ENCODE results near the gene PTCH2. TPM values are rescaled to one million over a fixed set of nuclear protein-coding genes. Genes with fewer than 3 reads are reported as not detected.
A peak's percentile ranks its signal among the peaks of the same experiment; 100 is the strongest.

The PTCH2 gene
- total and polyA plus RNA-seq, 10 donors, result 0.56 to 1.6 (median 1.2) TPM

- Histone ChIP-seq H3K27ac (peak overlapping the region in 1 of 8 donors; percentile 28), H3K4me1 (peaks cover 0 to 17% (median 9%) of the 10 kb centered on the region in 6 donors), H3K27me3 (replicated peaks in 1 of 7) (no peaks in the 10 kb centered on the region), H3K4me3 (no peak overlapping the region), H3K9me3 (no peaks in the 10 kb centered on the region), H3K36me3 (peaks cover 0 to 41% (median 2%) of the 10 kb centered on the region in 6 donors)
- WGBS, 5 donors, result 90 to 97% (median 92%) methylated on average over 5 of the region's 5 CpGs
- TF ChIP-seq POLR2A (IDR thresholded peaks at IDR 0.05), result no peak
- TF ChIP-seq POLR2AphosphoS5 (IDR thresholded peaks at IDR 0.05), result no peak
- no peak for TF ChIP-seq CTCF (IDR thresholded peaks at IDR 0.05 in 8 of 11, conservative IDR thresholded peaks at IDR 0.05 in 3 of 11)
- intact Hi-C loops (cut with DNase I; ENCODE audit: low total_unique reads), result no loop called here
- DNase-seq, result no peak
Observed at GRCh38 chr1:44862829-44863401, 19.9 kb upstream of the PTCH2 start.

- WGBS, 5 donors, result 59 to 73% (median 67%) methylated on average over 1 of the region's 1 CpG
- TF ChIP-seq CTCF (IDR thresholded peaks at IDR 0.05 in 8 of 11, conservative IDR thresholded peaks at IDR 0.05 in 3 of 11) (no peak), POLR2AphosphoS5 (IDR thresholded peaks at IDR 0.05) (no peak)
- intact Hi-C loops (cut with DNase I; ENCODE audit: low total_unique reads), result no loop called here
- H3K27me3 ChIP-seq (replicated peaks in 1 of 7), result no peaks in the 10 kb centered on the region
- H3K4me3 ChIP-seq, result no peak overlapping the region
- peaks cover 0 to 44% (median 12%) of the 10 kb centered on the region in 6 donors for H3K36me3 ChIP-seq
- H3K4me1 ChIP-seq, result peaks cover 0 to 17% (median 9%) of the 10 kb centered on the region in 6 donors
- peak overlapping the region in 5 of 8 donors; percentile 1 to 39 (median 31) for H3K27ac ChIP-seq
- DNase-seq, result no peak
- H3K9me3 ChIP-seq, result no peaks in the 10 kb centered on the region
Observed at GRCh38 chr1:44860891-44861425, 17.9 kb upstream of the PTCH2 start.

GRCh38 chr1:44860331-44860730, 17.3 kb upstream of the PTCH2 start:
- Histone ChIP-seq H3K36me3 (peaks cover 0 to 47% (median 14%) of the 10 kb centered on the region in 6 donors), H3K27me3 (replicated peaks in 1 of 7) (no peaks in the 10 kb centered on the region), H3K4me1 (peaks cover 0 to 17% (median 9%) of the 10 kb centered on the region in 6 donors), H3K27ac (peak overlapping the region in 2 of 8 donors; percentile 31 to 39), H3K4me3 (no peak overlapping the region), H3K9me3 (no peaks in the 10 kb centered on the region)
- DNase-seq, result no peak
- intact Hi-C loops (cut with DNase I; ENCODE audit: low total_unique reads), result no loop called here
- no peak for TF ChIP-seq CTCF (IDR thresholded peaks at IDR 0.05 in 8 of 11, conservative IDR thresholded peaks at IDR 0.05 in 3 of 11)
- no peak for TF ChIP-seq POLR2AphosphoS5 (IDR thresholded peaks at IDR 0.05)
- no peak for TF ChIP-seq POLR2A (IDR thresholded peaks at IDR 0.05)
- 47 to 80% (median 56%) methylated on average over 1 of the region's 1 CpG for WGBS, 5 donors

GRCh38 chr1:44857446-44857845, 14.4 kb upstream of the PTCH2 start:
- intact Hi-C loops (cut with DNase I; ENCODE audit: low total_unique reads), result no loop called here
- TF ChIP-seq CTCF (IDR thresholded peaks at IDR 0.05 in 8 of 11, conservative IDR thresholded peaks at IDR 0.05 in 3 of 11) (no peak), POLR2AphosphoS5 (IDR thresholded peaks at IDR 0.05) (no peak), POLR2A (IDR thresholded peaks at IDR 0.05) (no peak)
- H3K4me1 ChIP-seq, result peaks cover 0 to 17% (median 9%) of the 10 kb centered on the region in 6 donors
- H3K27ac ChIP-seq, result no peak overlapping the region
- H3K9me3 ChIP-seq, result no peaks in the 10 kb centered on the region
- 93 to 99% (median 96%) methylated on average over 7 of the region's 7 CpGs for WGBS, 5 donors
- no peak for DNase-seq
- H3K4me3 ChIP-seq, result no peak overlapping the region
- H3K27me3 ChIP-seq (replicated peaks in 1 of 7), result no peaks in the 10 kb centered on the region
- H3K36me3 ChIP-seq, result peaks cover 0 to 39% (median 16%) of the 10 kb centered on the region in 6 donors
